Adrenal gland (tissue), 12 donors: Measurements from ENCODE around the gene PITPNM2. TPM values are rescaled to one million over a fixed set of nuclear protein-coding genes. Genes with fewer than 3 reads are reported as not detected.

ENCODE experiments used
- DNase-seq, 7 donors: peaks; one replicate each; pipeline ENCODE4 v3.0.0-alpha.2; 2019 to 2020
- H3K27ac ChIP-seq, 5 donors: fragments of 200-600 bp; sonication (generic) in 4 of 5; 1 replicate in 3 of 5; 2 replicates in 2 of 5; pipeline versions ENCODE4 v1.5.1 to v1.8.0; 2016 to 2020; ENCODE audit warnings: mild to moderate bottlenecking in 1 of 5
- H3K27me3 ChIP-seq: fragments of 200-600 bp; 2 replicates; pipeline ENCODE4 v1.8.0; 2021
- H3K36me3 ChIP-seq, 2 donors: fragments of 200-600 bp; replicated peaks in 1 of 2; 1 replicate in 1 of 2; 2 replicates in 1 of 2; pipeline versions ENCODE4 v1.5.1 to v1.8.0; 2018 to 2022
- H3K4me1 ChIP-seq, 2 donors: fragments of 200-600 bp; replicated peaks in 1 of 2; 1 replicate in 1 of 2; 2 replicates in 1 of 2; pipeline versions ENCODE4 v1.5.1 to v1.8.0; 2018 to 2021
- H3K4me3 ChIP-seq, 4 donors: fragments of 200-600 bp; sonication (generic) in 3 of 4; one replicate each; pipeline ENCODE4 v1.5.1; 2016 to 2018
- H3K9me3 ChIP-seq, 3 donors: fragments of 200-600 bp; sonication (generic) in 1 of 3; replicated peaks in 1 of 3; 1 replicate in 2 of 3; 2 replicates in 1 of 3; pipeline versions ENCODE4 v1.5.1 to v1.8.0; 2016 to 2021
- CTCF ChIP-seq, 6 experiments: fragments of 450-650 bp in 4 of 6; fragments of 200-600 bp in 2 of 6; sonication (generic) in 1 of 6; IDR thresholded peaks; 1 replicate in 5 of 6; 2 replicates in 1 of 6; pipeline versions ENCODE4 v1.5.1 to v1.8.0; 2016 to 2021; ENCODE audit warnings: antibody characterized with exemption in 6 of 6, mild to moderate bottlenecking in 2 of 6, moderate library complexity in 1 of 6
- POLR2A ChIP-seq, 2 donors: fragments of 450-650 bp; IDR thresholded peaks; one replicate each; pipeline ENCODE4 v1.6.1; 2017; ENCODE audit warnings: antibody characterized with exemption in 2 of 2, mild to moderate bottlenecking in 2 of 2, moderate library complexity in 1 of 2
- whole genome bisulfite sequencing, 4 donors: extraction: QIAGEN DNeasy Blood & Tissue Kit in 2 of 4; methylation state at CpG; one replicate each; pipeline versions ENCODE4 v1.1.5 to v1.1.7; 2013 to 2017; 5-methylcytosine and 5-hydroxymethylcytosine counted together
- intact Hi-C, 2 donors: fragments of 100-400 bp; cut with DNase I; formaldehyde crosslinking; loops; one replicate each; pipeline versions ENCODE4 v1.14.1 to v1.15.0; 2022 to 2023
- polyA plus RNA-seq, 3 donors: library from polyadenylated mRNA; stranded (reverse); fragments of 200-250 nt in 2 of 3; fragments of 350-450 nt in 1 of 3; fragmentation: Illumina TruSeq in 1 of 3; extraction: RNeasy Lipid Tissue Mini Kit (QIAGEN cat#74804) in 1 of 3; gene quantifications; one replicate each; pipeline ENCODE4 v1.2.3, GENCODE V29; 2013 to 2014
- total RNA-seq, 9 donors: library from RNA; depleted of rRNA in 4 of 9; stranded (reverse); fragments of >200 nt in 4 of 9; fragments of 120-200 nt in 1 of 9; fragmentation: NEBNext Ultra II Directional in 1 of 9; extraction: Animal tissue kit (Norgen Biotek cat#: 25700) in 1 of 9; gene quantifications; one replicate each; pipeline versions ENCODE4 v1.1.0 to v1.2.4, GENCODE V29; 2013 to 2023
- donor health status: healthy with polysubstance abuse.
- donor health status: Bipolar disorder and iron deficiency.
- donor health status: DM: yes; HTN: yes; CAD: no.
- donor health status: DM: no; HTN: no; CAD: no.
- donor health status: DM: no; HTN: no; CAD: no.
- donor health status: DM: yes; HTN: yes; CAD: no.

PITPNM2 gene
- total and polyA plus RNA-seq, 12 donors: 3.7 to 57.4 (median 24.1) TPM

- intact Hi-C loops: no loop called here
- DNase-seq: peak in 5 of 7 donors; percentile 51 to 76 (median 60)
- Histone ChIP-seq H3K27me3 (no peaks in the 10 kb centered on the region), H3K9me3 (no peaks in the 10 kb centered on the region), H3K4me3 (no peak overlapping the region), H3K4me1 (peaks cover 4 to 30% of the 10 kb centered on the region in 2 donors), H3K27ac (peak overlapping the region; percentile 1 to 72 (median 58)), H3K36me3 (no peaks in the 10 kb centered on the region)
- 69 to 81% (median 75%) methylated on average over 3 of the region's 3 CpGs for WGBS, 4 donors
- TF ChIP-seq CTCF (IDR thresholded peaks at IDR 0.05) (no peak), POLR2A (IDR thresholded peaks at IDR 0.05) (peak in 1 of 2 donors; percentile 19)
These were observed 17.8 kb downstream of the PITPNM2 start for GRCh38 chr12:123132951-123133619.

GRCh38 chr12:123131879-123132402 lies 18.9 kb downstream of the PITPNM2 start:
- TF ChIP-seq CTCF (IDR thresholded peaks at IDR 0.05): no peak
- no peak for TF ChIP-seq POLR2A (IDR thresholded peaks at IDR 0.05)
- H3K36me3 ChIP-seq: no peaks in the 10 kb centered on the region
- 78 to 88% (median 84%) methylated on average over 11 to 12 of the region's 12 CpGs for WGBS, 4 donors
- H3K27me3 ChIP-seq: no peaks in the 10 kb centered on the region
- peak in 1 of 7 donors; percentile 26 for DNase-seq
- H3K27ac ChIP-seq: peak overlapping the region in 3 of 5 donors; percentile 28 to 62 (median 50)
- H3K4me3 ChIP-seq: no peak overlapping the region
- H3K4me1 ChIP-seq: peaks cover 10 to 40% of the 10 kb centered on the region in 2 donors
- no peaks in the 10 kb centered on the region for H3K9me3 ChIP-seq
- intact Hi-C loops: no loop called here

GRCh38 chr12:123131291-123131832 lies 19.5 kb downstream of the PITPNM2 start:
- WGBS, 4 donors: 90 to 96% (median 93%) methylated on average over 4 of the region's 4 CpGs
- no peaks in the 10 kb centered on the region for H3K36me3 ChIP-seq
- peaks cover 13 to 45% of the 10 kb centered on the region in 2 donors for H3K4me1 ChIP-seq
- no peak overlapping the region for H3K4me3 ChIP-seq
- no peaks in the 10 kb centered on the region for H3K9me3 ChIP-seq
- TF ChIP-seq POLR2A (IDR thresholded peaks at IDR 0.05) (no peak), CTCF (IDR thresholded peaks at IDR 0.05) (no peak)
- intact Hi-C loops: no loop called here
- H3K27ac ChIP-seq: peak overlapping the region in 3 of 5 donors; percentile 28 to 62 (median 50)
- H3K27me3 ChIP-seq: no peaks in the 10 kb centered on the region
- DNase-seq: peak in 1 of 7 donors; percentile 51

GRCh38 chr12:123129621-123130020 lies 21.3 kb downstream of the PITPNM2 start:
- no peak for TF ChIP-seq CTCF (IDR thresholded peaks at IDR 0.05)
- no peak for TF ChIP-seq POLR2A (IDR thresholded peaks at IDR 0.05)
- H3K4me1 ChIP-seq: peaks cover 18 to 51% of the 10 kb centered on the region in 2 donors

More at GRCh38 chr12:123129621-123130020, 21.3 kb downstream of the PITPNM2 start:
- H3K4me3 ChIP-seq: no peak overlapping the region
- no peaks in the 10 kb centered on the region for H3K9me3 ChIP-seq
- no peak overlapping the region for H3K27ac ChIP-seq
- 81 to 90% (median 86%) methylated on average over 4 of the region's 4 CpGs for WGBS, 4 donors
- H3K27me3 ChIP-seq: no peaks in the 10 kb centered on the region
- H3K36me3 ChIP-seq: no peaks in the 10 kb centered on the region
- DNase-seq: no peak
- intact Hi-C loops: no loop called here
